Stimulated activated CD4-positive, alpha-beta T cell treated with anti-CD3 and anti-CD28 coated beads, Interleukin-4, amount 100 ng/mL, for 1 hour (primary cell): ENCODE results near the gene OTOF.

ENCODE experiments used
- DNase-seq: peaks from one replicate; pipeline ENCODE4 v3.0.0-alpha.2; 2020

OTOF gene

DNA sequence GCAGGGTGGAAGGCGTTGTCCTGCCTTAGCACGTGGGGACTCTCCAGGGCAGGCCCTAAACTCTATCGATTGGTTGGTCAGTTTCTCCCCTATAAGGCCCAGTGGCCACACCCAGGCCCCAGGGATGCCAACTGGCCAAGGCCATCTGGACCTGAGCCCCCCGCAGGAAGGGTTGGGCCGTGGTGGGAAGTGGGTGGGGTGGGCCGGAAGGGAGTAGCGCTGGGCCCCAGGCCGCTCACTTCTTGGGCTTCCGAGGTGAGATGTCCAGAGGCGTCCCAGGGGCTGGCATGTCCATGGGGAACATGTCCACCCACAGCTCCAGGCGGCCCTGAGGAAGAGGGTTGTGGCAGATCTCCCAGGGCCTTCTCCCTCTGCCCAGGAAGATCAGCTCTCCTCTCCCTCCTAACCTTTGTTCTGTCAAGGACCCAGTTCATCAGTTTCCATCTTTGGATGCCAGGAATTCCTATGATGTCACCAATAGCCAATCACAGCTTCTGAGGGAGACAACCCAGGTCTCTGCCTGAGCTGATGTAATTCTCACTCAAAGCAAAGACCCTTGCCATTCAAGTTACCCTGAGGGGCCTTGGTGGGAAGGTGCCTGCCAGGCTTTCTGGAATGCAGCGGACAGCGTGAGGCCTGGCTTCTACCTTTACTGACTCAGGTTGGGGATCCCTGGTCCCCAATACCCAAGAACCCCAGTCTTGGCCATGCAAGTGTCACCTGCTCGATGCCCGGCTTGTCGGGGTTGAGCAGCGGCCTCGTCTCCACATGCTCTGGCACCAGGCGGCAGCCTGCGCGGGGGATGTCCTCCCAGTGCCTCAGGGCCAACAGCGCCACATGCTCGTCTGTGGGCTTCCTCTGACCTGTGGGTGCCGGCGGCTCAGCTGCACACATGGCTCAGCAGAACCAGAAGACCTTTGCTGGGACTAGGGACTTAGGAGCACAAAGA lies 14.4 kb downstream of the OTOF start:
- no peak for DNase-seq

DNA sequence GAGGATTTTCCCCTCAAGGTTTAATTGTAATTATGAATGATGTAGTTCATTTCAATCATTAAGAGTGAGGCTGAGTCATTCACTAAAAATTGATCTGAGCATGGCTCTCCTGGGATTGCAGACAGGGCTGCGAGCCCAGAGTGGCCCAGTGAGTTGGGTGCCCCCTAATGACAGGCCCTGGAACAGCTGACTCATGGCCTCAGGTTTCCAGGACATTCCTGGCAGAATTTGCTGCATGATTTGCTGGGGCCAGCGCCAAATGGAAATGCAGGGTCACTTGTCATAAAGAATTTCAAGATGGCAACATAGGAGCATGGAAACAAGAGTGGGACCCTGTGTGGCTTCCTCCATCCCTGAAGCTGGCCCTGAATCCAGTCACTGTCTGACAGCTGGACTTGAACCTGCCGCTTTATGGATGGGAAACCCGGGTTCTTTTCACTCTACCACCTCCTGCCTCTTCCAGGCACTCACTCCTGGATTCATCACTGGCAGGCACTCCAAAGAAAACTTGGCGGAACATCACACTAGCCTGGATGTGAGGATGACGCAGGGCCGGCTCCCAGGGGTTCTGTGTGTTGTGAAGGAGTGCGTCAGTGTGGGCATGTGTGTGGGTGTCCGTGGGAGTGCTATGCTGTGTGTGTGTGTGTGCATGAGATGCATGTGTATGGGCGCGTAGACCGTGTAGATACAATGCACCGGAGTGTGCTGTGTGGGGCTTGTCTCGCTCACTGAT lies 15.2 kb downstream of the OTOF start:
- DNase-seq, result no peak

DNA sequence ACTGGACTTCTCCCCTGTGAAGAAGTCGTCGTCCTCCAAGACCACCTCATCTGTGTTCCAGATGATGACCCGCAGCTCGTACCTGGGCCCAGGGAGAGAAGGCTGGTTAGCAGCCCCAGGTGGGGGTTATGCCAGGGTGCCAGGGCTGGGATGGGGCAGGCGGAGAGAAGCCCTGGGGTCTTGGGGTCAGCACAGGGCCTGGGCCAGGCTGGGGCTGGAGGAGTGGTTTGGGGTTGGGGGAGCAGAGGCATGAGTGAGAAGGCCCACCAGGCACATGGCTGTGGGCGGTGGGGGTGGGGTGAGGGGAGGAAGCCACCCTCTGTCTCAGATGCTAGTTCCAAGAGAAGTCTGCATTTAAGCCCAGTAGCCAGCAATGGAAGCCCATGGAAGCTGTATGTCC lies 15.8 kb downstream of the OTOF start:
- no peak for DNase-seq

DNA sequence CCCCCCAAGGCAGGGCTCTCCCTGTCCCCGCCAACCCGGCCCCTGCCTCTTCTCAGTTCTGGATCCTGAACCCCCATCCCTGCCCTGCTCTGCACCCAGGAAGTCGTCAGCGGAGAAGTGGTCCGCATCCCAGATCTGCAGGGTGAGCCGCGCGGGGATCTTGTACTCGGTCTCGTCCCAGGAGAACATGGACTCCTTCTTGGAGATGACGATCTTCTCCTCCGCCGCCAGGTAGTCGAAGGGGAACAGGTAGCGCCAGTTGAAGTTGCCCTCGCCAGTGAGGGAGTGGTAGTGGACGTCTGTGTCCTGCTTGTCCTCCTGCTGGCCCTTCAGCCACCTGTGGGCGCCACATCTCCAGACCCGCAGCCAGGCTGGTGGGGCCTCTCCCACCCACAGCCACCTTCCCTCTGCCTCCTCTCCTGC lies 16.3 kb downstream of the OTOF start:
- DNase-seq, result no peak

DNA sequence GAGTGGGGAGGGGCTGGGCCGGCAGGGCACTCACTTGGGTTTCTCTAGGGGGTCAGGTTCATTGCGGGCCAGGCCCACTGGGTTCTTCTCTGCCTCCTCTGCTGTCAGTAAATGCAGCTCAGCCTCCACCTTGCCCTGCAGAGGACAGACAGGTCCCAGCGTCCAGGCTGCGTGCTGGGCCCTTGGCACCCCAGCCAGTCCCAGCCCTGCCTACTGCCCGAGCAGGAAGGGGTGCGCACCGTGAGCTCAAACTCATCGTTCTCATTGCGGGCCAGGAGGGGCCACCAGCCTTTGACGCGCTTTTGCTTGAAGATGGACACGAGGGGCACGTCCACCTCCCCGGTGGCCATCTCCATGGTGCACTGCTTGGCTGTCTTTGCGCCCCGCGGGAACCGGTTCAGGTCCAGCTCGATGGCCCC lies 17.3 kb downstream of the OTOF start:
- no peak for DNase-seq

DNA sequence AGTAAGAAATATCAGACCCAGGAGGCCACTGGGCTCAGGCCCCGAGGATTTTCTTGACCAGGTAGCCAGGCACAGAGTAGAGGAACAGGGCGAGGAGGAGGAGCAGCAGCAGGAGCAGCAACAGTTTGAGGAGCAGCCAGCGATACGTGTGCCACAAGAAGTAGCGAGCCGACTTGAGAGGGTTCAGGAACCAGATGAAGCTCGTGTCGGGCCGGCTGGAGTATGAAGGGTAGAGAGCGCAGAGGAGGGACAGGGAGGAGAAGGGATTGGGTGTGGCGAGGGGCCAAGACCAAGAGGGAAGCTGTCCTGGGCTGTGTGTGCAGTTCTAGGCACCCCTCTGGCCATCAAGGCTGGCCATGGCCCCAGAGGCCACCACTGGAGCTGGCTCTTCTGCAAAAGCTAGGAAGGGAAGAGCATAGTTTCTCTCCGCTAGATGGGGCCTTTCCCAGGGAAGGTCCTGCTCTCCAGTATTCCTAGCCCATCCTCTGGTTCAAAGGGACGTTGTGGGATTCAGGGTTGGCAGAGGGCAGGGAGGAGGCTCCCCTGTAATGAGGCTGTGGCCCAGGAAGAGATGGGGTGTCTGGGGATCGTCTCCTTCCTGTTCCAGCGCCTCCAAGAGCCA lies 17.8 kb downstream of the OTOF start:
- DNase-seq, result no peak

DNA sequence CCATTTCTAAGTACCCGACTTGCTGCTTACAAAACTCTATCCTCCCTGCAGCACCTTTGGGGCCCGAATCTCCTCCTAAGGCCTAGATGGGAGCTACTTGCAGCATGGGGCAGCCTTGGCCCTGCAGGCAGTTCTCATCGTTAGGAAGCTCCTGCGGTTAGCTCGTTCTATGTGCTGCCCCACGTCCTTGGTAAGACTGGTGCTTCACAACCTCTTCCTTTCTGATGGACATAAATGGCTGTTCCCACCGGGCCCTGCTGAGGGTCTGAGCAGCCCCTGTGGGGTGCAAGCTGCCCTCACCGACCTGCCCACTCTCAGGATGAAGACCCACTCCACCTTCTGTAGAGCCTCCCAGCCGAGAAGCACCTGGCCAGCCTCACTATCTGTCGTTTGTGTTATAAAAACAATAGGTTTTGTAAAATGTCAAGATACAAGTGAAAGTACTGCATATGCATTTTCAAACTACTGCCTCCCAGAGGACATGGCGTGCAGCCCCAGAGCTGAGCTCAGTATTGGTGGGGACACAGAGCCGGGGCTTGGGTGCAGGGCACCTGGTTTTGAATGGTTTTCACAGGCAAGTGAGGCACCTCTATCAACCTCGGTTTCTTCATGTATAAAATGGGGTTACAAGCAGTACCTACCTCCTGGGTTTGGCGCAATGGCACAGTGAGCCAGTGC lies 19.4 kb downstream of the OTOF start:
- DNase-seq, result no peak

DNA sequence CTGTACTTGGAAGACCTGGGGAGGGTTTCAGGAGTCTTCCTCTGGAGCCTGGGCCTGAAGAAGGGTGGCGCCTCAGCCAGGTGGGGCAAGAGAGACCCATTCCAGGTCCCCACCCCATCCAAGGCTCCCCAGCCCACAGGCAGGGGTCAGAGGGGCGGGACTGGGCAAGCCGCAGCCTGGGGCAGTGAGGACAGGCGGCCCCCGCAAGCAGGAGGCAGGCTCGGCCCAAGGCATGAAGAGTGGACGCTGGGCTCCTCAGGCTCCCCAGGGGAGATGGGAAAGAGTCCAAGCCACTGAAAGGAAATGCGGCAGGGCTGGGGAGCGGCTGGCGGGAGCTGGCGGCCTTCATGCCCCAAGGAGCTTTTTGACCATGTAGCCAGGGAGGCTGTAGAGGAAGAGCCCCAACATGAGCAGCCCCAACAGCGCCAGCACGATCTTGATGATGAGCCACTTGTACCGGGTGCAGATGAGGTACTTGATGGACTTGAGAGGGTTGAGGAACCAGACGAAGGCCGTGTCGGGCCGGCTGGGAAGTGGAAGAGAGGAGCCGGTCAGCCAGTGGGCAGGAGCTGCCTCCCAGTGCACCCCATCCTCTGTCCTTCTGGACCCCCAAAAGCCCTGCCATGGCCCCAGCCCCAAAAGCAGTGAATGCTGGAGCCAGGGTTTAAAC lies 20.1 kb downstream of the OTOF start:
- no peak for DNase-seq

DNA sequence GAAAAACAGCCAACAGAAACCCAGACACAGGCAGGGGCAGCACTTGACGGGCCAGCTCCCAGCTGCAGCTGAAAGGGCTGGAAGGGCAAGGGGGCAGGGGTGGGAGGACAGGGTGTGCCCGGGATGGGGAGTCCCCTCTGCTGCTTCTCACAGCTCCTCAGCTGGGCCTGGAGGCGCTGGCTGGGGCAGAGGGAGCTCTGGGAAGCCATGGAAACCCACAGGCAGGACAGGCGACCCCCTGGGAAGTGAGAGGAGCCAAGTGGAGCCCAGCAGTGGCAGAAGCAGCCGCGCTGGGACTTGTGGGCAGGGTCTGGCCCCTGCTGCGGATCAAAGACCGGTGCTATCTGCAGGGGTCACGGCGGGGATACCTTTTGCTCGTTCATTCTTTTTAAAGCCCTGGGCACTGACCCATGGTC lies 20.7 kb downstream of the OTOF start:
- no peak for DNase-seq

DNA sequence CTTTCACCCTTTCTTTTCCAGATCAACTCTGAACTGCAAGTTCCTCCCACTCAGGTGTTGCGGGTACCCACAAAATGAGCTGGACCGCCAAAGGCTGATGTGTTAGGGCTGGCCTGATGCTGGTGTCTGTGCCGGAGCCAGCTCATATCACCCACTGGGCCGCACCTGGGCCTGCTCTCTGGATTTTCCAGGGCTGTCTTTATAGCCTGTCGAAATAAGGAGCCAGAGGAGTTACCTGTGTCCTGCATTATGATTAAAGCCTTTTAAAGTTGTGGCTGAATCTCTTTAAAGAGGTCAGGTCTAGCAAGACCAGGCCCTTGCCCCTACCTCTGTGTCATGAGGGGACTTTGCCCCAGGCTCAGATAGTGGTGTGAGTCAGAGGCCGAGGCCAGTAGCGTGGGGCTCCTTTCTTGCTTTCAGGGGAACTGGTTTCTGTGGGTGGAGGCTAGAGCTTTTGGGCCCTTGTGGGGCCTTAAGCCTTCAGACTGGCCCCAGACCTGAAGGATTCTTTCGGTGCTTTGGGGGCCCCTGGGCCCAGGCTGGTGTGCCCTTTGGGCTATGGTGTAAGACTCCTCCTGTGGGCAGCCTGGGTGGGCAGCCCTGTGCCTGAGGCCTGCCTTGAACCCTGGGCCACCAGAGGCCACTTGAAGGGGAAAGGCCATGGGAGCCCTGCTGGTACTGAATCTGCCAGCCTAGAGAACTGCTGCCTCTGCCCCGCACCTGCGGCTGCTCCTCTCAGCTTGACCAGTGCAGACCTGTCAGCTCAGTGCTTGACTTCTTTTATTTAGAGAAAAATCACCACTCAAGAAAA lies 21.3 kb downstream of the OTOF start:
- DNase-seq, result no peak

DNA sequence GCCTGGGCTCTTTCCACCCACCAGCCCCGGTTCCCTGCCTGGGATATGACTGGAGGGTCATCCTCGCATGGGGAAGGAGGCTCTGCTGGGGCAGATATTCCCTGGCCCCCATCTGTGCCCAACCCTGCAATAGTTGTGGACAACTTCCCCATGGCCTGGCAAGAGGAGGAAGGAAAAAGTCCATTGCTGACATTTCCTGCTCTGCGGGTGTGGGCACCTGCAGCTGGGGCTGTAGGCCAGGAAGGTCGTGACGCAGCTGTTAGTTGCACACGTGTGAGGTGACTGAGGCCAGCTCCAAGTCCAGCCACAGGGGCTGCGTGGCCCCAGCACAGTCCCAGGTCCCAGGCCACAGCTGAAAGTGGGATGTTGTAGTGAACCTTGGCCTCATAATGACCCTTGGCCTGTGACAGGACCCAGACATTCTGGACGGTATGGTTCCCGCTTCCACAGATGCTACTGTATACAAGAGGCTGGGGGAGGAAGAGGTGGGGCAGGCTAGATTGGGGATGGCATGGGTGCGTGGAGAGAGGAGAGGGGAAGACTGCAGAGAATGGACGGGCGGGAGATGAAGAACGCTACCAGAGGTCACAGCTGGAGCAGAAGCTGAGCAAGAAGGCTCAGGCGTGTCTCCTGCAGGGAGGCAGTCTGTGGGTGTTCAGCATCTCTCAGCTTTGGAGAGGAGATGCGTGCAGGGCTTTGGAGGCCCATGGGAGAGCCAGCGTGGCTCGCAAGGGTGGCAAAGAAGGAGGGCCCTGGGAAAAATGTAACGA lies 22.1 kb downstream of the OTOF start:
- no peak for DNase-seq

DNA sequence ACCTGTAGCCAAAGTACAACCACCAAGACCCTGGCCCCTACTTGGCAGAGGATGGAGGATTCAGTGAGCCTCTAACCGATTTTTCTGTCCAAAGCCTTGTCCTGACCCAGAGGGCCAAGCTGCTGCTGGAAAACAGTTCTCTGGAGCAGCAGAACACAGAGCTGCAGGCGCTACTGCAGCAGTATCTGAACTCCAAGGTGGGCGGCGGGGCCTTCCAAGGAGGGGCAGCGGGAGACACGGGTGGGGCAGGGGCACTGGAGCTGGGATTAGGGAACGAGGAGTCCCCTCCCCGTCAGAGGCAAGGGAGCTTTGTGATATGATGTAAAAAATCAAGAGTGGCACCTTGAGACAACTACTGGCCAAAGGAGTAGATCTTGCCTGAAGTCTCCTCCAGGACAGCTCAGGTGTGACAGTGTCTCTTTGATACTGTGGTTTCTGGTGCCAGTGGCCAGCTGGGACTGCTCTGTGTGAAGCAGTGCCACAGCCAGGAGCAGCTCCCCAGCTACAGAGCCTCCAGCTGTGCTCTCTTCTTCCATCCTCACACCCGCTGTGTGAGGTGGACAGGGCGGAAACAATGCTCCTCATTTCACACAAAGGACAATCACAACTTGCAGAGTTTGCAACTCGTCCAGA lies 22.8 kb downstream of the OTOF start:
- no peak for DNase-seq

DNA sequence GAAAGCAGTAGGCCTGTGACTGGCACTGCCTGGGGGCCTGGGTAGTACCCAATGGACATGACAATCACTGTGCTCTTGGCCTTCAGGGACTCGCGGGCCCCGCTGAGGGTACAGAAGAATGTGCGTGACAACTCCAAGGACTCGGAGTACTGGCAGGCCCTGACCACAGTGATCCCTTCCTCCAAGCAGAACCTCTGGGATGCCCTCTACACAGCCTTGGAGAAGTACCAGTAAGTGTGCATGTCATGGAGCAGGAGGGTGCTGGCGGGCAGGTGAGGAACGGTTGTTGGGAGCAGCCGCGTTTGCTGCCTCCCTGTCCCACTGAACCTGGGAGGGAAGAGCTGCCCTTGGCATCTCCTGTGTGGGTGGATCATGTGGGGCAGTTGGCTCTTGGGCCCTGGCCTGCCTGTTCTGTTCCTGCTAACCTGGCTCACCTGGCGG lies 23.3 kb downstream of the OTOF start:
- no peak for DNase-seq

DNA sequence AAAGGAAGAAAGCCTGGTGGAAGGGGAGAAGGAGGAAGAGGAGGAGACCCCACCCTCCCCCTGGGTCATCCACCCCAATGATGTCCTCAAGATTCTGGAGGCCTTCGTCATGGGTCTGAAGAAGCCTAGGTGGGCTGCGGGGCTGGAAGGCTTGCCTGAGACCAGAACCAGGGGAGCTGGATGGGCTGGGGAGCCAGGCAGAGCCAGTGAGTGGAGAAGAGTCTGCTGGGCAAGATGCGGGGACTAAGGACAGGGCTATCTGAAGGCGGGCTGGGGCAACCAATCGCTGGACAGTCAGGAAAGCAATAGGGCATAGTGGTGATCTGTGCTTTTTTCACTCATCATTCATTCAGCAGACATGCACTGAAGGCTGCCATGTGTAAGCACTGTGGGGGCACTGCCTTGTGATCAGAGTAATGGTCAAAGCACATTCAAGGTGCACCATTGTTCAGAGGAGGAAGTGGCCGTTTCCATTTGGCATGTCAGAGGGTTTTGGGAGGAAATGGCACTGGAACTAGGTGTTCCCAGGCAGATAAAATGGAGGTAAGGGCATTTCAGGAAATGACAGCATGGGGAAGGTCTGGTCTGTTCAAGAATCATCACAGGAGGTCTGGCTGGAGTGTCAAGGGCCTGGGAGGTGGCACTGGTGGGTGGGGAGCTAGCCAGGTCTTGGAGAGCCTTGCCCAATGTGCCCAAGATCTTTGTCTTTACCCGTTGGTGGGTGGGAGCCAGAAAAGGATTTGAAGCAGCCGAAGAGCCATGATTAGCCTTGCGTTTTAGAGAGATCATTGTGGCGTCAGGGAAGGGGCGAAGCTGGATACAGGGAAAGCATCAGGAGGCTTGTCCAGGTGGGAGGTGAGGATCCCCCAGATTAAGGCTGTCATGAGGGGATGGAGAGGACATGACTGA lies 24.2 kb downstream of the OTOF start:
- no peak for DNase-seq

DNA sequence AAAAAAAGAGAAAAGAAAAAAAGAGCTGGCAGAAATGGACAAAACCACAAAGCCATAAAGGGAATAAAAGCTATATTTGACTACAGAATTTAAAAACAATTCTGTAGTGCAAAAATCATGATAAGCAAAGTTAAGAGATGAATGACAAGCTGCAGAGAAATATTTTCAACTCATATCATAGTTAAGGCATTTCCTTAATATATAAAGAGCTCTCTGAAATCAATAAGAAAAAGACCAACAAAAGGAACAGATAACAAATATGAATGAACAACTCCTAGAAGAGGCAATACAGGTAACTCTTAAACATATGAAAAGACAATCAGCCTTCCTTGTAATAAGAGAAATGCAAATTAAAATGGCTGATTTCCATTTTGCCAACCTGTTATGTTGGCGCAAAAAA lies 26.2 kb downstream of the OTOF start:
- DNase-seq, result no peak

DNA sequence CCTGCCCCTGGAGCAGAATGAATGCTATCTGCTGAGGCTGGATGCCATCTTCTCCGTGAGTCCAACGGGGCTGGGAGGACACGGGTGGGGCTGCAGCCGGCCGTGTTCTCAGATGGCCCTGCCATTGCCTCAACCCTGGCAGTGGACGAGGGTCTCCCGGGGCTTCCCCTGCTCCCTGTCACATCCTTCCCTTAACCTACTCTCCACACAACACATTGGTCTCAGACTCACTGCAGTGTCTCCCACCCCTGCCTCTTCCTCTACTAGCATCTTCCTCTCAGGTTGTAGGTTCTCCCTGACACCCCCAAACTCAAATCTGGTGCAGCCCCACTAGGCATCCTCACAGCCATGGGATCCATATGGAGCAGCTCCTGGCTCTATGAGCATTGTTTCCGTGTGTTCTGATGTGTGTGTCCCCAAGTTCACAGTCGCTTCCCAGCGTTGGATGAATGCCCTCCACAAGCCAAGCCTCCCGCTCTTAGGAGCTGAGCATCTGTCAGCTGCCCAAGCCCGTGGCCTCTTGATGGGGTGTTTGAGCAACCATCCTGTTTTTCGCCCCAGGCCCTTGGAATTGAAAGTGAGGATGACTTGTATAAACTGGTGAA lies 27.8 kb downstream of the OTOF start:
- no peak for DNase-seq

DNA sequence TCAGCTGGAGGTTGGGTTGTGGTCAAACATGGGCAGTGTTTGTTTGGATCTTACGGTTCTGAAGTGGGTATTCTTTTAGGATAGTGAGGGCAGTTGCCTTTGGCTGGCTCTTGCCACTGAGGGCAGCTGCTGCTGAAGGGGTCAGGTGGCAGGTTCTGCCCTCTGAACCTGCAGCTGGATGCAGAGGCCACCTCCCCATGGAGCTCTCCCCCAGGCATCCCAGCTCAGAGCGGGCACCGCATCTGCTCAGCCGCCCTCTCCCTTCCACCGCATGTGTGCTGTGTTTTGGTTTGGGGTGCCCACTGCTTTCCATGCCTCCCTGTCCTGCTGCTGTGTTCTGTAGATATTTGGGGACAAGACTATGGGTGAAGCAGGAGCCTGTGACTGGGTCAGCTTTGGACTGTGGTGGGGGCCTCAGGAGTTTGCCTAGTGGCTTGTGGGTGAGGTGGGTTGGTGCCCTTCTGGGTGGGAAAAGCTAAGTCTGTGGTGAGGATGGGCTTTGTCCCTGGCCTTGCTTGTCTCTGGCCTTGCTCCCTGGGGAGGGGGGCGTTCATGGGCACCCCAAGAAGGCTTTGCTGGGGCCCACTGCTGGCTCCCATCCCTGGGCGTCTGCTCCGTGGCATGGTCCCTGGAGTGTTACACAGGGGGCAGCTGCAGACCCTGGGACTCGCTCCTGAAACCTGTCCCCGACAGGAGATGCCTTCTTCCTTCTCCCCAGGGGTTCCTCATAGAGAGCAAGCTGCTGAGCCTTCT lies 28.5 kb downstream of the OTOF start:
- DNase-seq, result no peak

DNA sequence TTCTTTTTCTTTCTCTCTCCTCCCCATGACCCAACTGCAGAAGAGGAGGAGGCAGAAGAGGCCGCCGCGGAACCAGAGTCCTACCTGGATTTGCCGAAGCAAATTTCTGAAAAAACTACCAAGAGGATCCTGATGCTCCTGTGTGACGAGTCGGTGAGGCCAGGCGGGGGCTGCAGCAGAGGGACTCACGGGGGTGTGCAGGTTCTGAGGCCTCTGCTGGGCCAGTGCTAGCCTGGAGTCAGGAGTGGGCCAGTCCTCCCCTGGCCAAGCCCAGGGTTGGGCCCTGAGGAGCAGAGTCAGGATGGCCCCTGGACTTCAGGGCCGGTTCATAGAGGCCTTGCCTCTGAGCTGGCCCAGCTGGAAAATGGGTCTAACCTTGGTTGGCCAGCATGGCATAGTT lies 29.3 kb downstream of the OTOF start:
- DNase-seq, result no peak
